Type B pancreatic cell (in vitro differentiated cells): Measurements from ENCODE around the gene SART3. TPM values are rescaled to one million over a fixed set of nuclear protein-coding genes. Genes with fewer than 3 reads are reported as not detected.

ENCODE experiments used
- DNase-seq: peaks from one replicate; pipeline ENCODE4 v3.0.0; 2021; ENCODE audit warnings: mixed read lengths; ENCODE audit not compliant: unreplicated experiment; ENCODE audit errors: extremely low spot score
- H3K27ac Mint-ChIP-seq: 2 replicates; pipeline ENCODE4 v1.8.0; 2021; ENCODE audit warnings: mild to moderate bottlenecking, mixed read lengths
- H3K27me3 Mint-ChIP-seq: 2 replicates; pipeline ENCODE4 v1.8.0; 2021; ENCODE audit warnings: mixed read lengths
- H3K36me3 Mint-ChIP-seq: 2 replicates; pipeline ENCODE4 v1.8.0; 2021; ENCODE audit warnings: mixed read lengths
- H3K4me1 Mint-ChIP-seq: one replicate; pipeline ENCODE4 v1.8.0; 2021; ENCODE audit warnings: mixed read lengths; ENCODE audit not compliant: unreplicated experiment
- H3K4me3 Mint-ChIP-seq: 2 replicates; pipeline ENCODE4 v1.8.0; 2021; ENCODE audit warnings: mild to moderate bottlenecking, mixed read lengths
- H3K9me3 Mint-ChIP-seq: 2 replicates; pipeline ENCODE4 v1.8.0; 2021; ENCODE audit warnings: mixed read lengths
- CTCF ChIP-seq: fragments of 200-600 bp; sonication (generic); conservative IDR thresholded peaks from 2 replicates; pipeline ENCODE4 v1.5.0; 2021; ENCODE audit warnings: antibody characterized with exemption, mild to moderate bottlenecking
- total RNA-seq: library from RNA; stranded (reverse); gene quantifications from 2 replicates; pipeline ENCODE4 v1.2.1, GENCODE V29; 2021; ENCODE audit warnings: low replicate concordance

SART3 gene
- total RNA-seq, 1 donor from 2014 or later, result 72.6 TPM

GRCh38 chr12:108585864-108586263 lies 24.9 kb upstream of the SART3 start:
- no peak for DNase-seq
- H3K36me3 Mint-ChIP-seq, result no peaks in the 10 kb centered on the region
- no peak overlapping the region for H3K4me3 Mint-ChIP-seq
- no peak for TF ChIP-seq CTCF
- H3K9me3 Mint-ChIP-seq, result no peaks in the 10 kb centered on the region
- peaks cover 17% of the 10 kb centered on the region for H3K4me1 Mint-ChIP-seq
- H3K27me3 Mint-ChIP-seq, result no peaks in the 10 kb centered on the region
- H3K27ac Mint-ChIP-seq, result no peak overlapping the region

- no peak overlapping the region for H3K4me3 Mint-ChIP-seq
- H3K27me3 Mint-ChIP-seq, result no peaks in the 10 kb centered on the region
- no peak for TF ChIP-seq CTCF
- peaks cover 19% of the 10 kb centered on the region for H3K4me1 Mint-ChIP-seq
- H3K27ac Mint-ChIP-seq, result no peak overlapping the region
- DNase-seq, result no peak
- no peaks in the 10 kb centered on the region for H3K9me3 Mint-ChIP-seq
- H3K36me3 Mint-ChIP-seq, result no peaks in the 10 kb centered on the region
Observed at GRCh38 chr12:108584456-108585065, 23.6 kb upstream of the SART3 start.

- Mint-ChIP-seq H3K27me3 (no peaks in the 10 kb centered on the region), H3K36me3 (no peaks in the 10 kb centered on the region), H3K9me3 (peaks cover 3% of the 10 kb centered on the region), H3K27ac (no peak overlapping the region), H3K4me1 (peaks cover 18% of the 10 kb centered on the region), H3K4me3 (no peak overlapping the region)
- no peak for DNase-seq
- TF ChIP-seq CTCF, result no peak
Observed at GRCh38 chr12:108583991-108584390, 23.0 kb upstream of the SART3 start.

GRCh38 chr12:108582978-108583770 lies 22.2 kb upstream of the SART3 start:
- DNase-seq, result no peak
- TF ChIP-seq CTCF, result no peak
- Mint-ChIP-seq H3K4me3 (no peak overlapping the region), H3K36me3 (no peaks in the 10 kb centered on the region), H3K9me3 (peaks cover 5% of the 10 kb centered on the region), H3K4me1 (peaks cover 12% of the 10 kb centered on the region), H3K27ac (no peak overlapping the region), H3K27me3 (no peaks in the 10 kb centered on the region)

GRCh38 chr12:108582509-108582908 lies 21.5 kb upstream of the SART3 start:
- no peak for TF ChIP-seq CTCF
- Mint-ChIP-seq H3K9me3 (peaks cover 5% of the 10 kb centered on the region), H3K4me3 (no peak overlapping the region), H3K36me3 (no peaks in the 10 kb centered on the region), H3K4me1 (peaks cover 12% of the 10 kb centered on the region), H3K27ac (no peak overlapping the region), H3K27me3 (no peaks in the 10 kb centered on the region)
- no peak for DNase-seq
